H1 (cell line): ENCODE results near the gene TNFRSF13B. TPM values are rescaled to one million over a fixed set of nuclear protein-coding genes. Genes with fewer than 3 reads are reported as not detected.

Experiments
- CTCF ChIA-PET: fragments of 300-600 bp; sonication (Branson Sonifier 250); formaldehyde crosslinking; loops from one replicate; lab custom pipeline; 2021; ENCODE audit not compliant: partially characterized antibody; lab: Charles Lee
- POLR2A ChIA-PET: fragments of 300-600 bp; sonication (Branson Sonifier 250); formaldehyde crosslinking; loops from one replicate; lab custom pipeline; 2021; ENCODE audit warnings: inconsistent platforms; ENCODE audit not compliant: partially characterized antibody; lab: Charles Lee
- DNase-seq, 2 experiments: peaks; one replicate each; pipeline versions ENCODE4 v3.0.0 to v3.0.0-alpha.2; 2010 to 2022; ENCODE audit warnings: low spot score in 2 of 2, low read depth in 1 of 2, mixed read lengths in 1 of 2
- FAIRE-seq: peaks from 2 replicates; lab custom pipeline; 2011; peaks lifted over from hg19 to GRCh38; lab: Jason Lieb, UNC
- H2AFZ ChIP-seq: 2 replicates; pipeline ENCODE4 v1.8.1; 2012; ENCODE audit warnings: low read length, inconsistent platforms
- H2AK5ac ChIP-seq: 2 replicates; pipeline ENCODE4 v1.6.1; 2013; ENCODE audit warnings: low read depth, low read length
- H2BK120ac ChIP-seq: replicated peaks from 2 replicates; pipeline ENCODE3; 2013; ENCODE audit warnings: low read depth, low read length, inconsistent platforms
- H2BK12ac ChIP-seq: 2 replicates; pipeline ENCODE4 v1.6.1; 2013; ENCODE audit warnings: low read depth, low read length
- H2BK15ac ChIP-seq: 2 replicates; pipeline ENCODE4 v1.6.1; 2013; ENCODE audit warnings: low read length
- H2BK20ac ChIP-seq: 2 replicates; pipeline ENCODE4 v1.6.1; 2013; ENCODE audit warnings: low read length
- H2BK5ac ChIP-seq: 2 replicates; pipeline ENCODE4 v1.6.1; 2013; ENCODE audit warnings: low read depth, low read length
- H3K14ac ChIP-seq: 2 replicates; pipeline ENCODE4 v1.6.1; 2013; ENCODE audit warnings: inconsistent platforms; ENCODE audit not compliant: insufficient read length
- H3K18ac ChIP-seq: 2 replicates; pipeline ENCODE4 v1.6.1; 2013; ENCODE audit warnings: low read length; ENCODE audit errors: extremely low read depth
- H3K23ac ChIP-seq: 2 replicates; pipeline ENCODE4 v1.6.1; 2013; ENCODE audit warnings: inconsistent platforms; ENCODE audit not compliant: insufficient read length
- H3K23me2 ChIP-seq: 2 replicates; pipeline ENCODE4 v1.6.1; 2013; ENCODE audit warnings: low read depth, low read length
- H3K27ac ChIP-seq: 2 replicates; pipeline ENCODE4 v1.6.1; 2011; ENCODE audit warnings: low read depth, low read length, inconsistent platforms
- H3K27me3 ChIP-seq, 4 experiments: replicated peaks in 1 of 4; 1 replicate in 1 of 4; 2 replicates in 3 of 4; pipeline versions ENCODE4 v1.6.1 to v1.8.1; 2011 to 2013; ENCODE audit warnings: low read length in 3 of 4, mild to moderate bottlenecking in 3 of 4, inconsistent platforms in 2 of 4, mixed read lengths in 2 of 4, moderate library complexity in 1 of 4; ENCODE audit not compliant: control insufficient read depth in 3 of 4, insufficient read depth in 3 of 4; ENCODE audit errors: extremely low read depth in 1 of 4
- H3K36me3 ChIP-seq, 4 experiments: 2 replicates each; pipeline versions ENCODE4 v1.6.1 to v1.8.1; 2011 to 2013; ENCODE audit warnings: mild to moderate bottlenecking in 4 of 4, low read length in 3 of 4, moderate library complexity in 2 of 4, control low read depth in 1 of 4, inconsistent platforms in 1 of 4; ENCODE audit not compliant: insufficient read depth in 4 of 4, control insufficient read depth in 2 of 4
- H3K4ac ChIP-seq: replicated peaks from 2 replicates; pipeline ENCODE3; 2013; ENCODE audit warnings: low read length, low read depth, mixed read lengths, inconsistent platforms; ENCODE audit not compliant: insufficient read length
- H3K4me1 ChIP-seq, 4 experiments: replicated peaks in 1 of 4; 1 replicate in 1 of 4; 2 replicates in 3 of 4; pipeline versions ENCODE4 v1.6.1 to v1.8.1; 2011 to 2013; ENCODE audit warnings: low read length in 3 of 4, inconsistent platforms in 2 of 4, mixed read lengths in 1 of 4; ENCODE audit not compliant: insufficient read depth in 4 of 4, control insufficient read depth in 3 of 4
- H3K4me2 ChIP-seq, 2 experiments: 2 replicates each; pipeline versions ENCODE4 v1.6.1 to v1.8.1; 2011 to 2013; ENCODE audit warnings: low read depth in 2 of 2, low read length in 2 of 2, control low read depth in 1 of 2, inconsistent platforms in 1 of 2, mild to moderate bottlenecking in 1 of 2; ENCODE audit not compliant: insufficient read depth in 1 of 2
- H3K4me3 ChIP-seq, 4 experiments: fragments of 200-600, 300-600 bp in 1 of 4; sonication (generic), shearing (Covaris generic), sonication (Bioruptor Twin) in 1 of 4; 2 replicates each; pipeline versions ENCODE4 v1.5.1 to v1.8.1; 2011 to 2016; ENCODE audit warnings: low read length in 4 of 4, low read depth in 3 of 4, control low read depth in 2 of 4, inconsistent platforms in 2 of 4, mild to moderate bottlenecking in 2 of 4, mixed read lengths in 1 of 4, moderate library complexity in 1 of 4; ENCODE audit not compliant: insufficient read depth in 2 of 4; ENCODE audit errors: extremely low read depth in 1 of 4
- H3K56ac ChIP-seq: replicated peaks from 2 replicates; pipeline ENCODE3; 2013; ENCODE audit warnings: low read depth, mild to moderate bottlenecking, mixed read lengths, low read length, inconsistent platforms; ENCODE audit not compliant: insufficient read length
- H3K79me1 ChIP-seq: 2 replicates; pipeline ENCODE4 v1.6.1; 2013; ENCODE audit warnings: low read depth, low read length, control low read depth
- H3K79me2 ChIP-seq, 2 experiments: 2 replicates each; pipeline versions ENCODE4 v1.6.1 to v1.8.1; 2012 to 2013; ENCODE audit warnings: low read length in 2 of 2, mild to moderate bottlenecking in 2 of 2, inconsistent platforms in 1 of 2; ENCODE audit not compliant: insufficient read depth in 2 of 2, control insufficient read depth in 1 of 2
- H3K9ac ChIP-seq, 4 experiments: replicated peaks in 1 of 4; 1 replicate in 1 of 4; 2 replicates in 3 of 4; pipeline versions ENCODE4 v1.6.1 to v1.8.1; 2011 to 2013; ENCODE audit warnings: low read depth in 3 of 4, low read length in 3 of 4, control low read depth in 2 of 4, mild to moderate bottlenecking in 2 of 4, moderate library complexity in 2 of 4, inconsistent platforms in 1 of 4; ENCODE audit errors: extremely low read depth in 1 of 4
- H3K9me3 ChIP-seq, 2 experiments: 2 replicates each; pipeline versions ENCODE4 v1.6.1 to v1.8.1; 2012 to 2013; ENCODE audit warnings: mild to moderate bottlenecking in 2 of 2, moderate library complexity in 2 of 2, control low read depth in 1 of 2, inconsistent platforms in 1 of 2, low read depth in 1 of 2, low read length in 1 of 2, mixed read lengths in 1 of 2; ENCODE audit not compliant: insufficient read depth in 2 of 2
- H4K20me1 ChIP-seq, 2 experiments: replicated peaks in 1 of 2; 2 replicates each; pipeline versions ENCODE3 to v1.8.1; 2011 to 2013; ENCODE audit warnings: inconsistent platforms in 2 of 2, low read length in 2 of 2, mild to moderate bottlenecking in 1 of 2; ENCODE audit not compliant: insufficient read depth in 2 of 2, control insufficient read depth in 1 of 2
- H4K5ac ChIP-seq: 2 replicates; pipeline ENCODE4 v1.6.1; 2013; ENCODE audit warnings: low read length, low read depth, mixed read lengths, inconsistent platforms; ENCODE audit not compliant: insufficient read length
- H4K8ac ChIP-seq: 2 replicates; pipeline ENCODE4 v1.8.0; 2013; ENCODE audit warnings: mild to moderate bottlenecking, moderate library complexity, low read length, inconsistent platforms; ENCODE audit not compliant: insufficient read depth; ENCODE audit errors: extremely low read depth
- H4K91ac ChIP-seq: replicated peaks from 2 replicates; pipeline ENCODE3; 2013; ENCODE audit warnings: low read length, mixed read lengths, inconsistent platforms; ENCODE audit not compliant: insufficient read length
- CEBPB ChIP-seq: IDR thresholded peaks from 2 replicates; pipeline ENCODE4 v1.6.1; 2012; ENCODE audit warnings: low read depth, low read length
- EGR1 ChIP-seq: IDR thresholded peaks from 2 replicates; pipeline ENCODE4 v1.6.1; 2011; ENCODE audit warnings: low read depth, low read length, borderline replicate concordance
- GABPA ChIP-seq: IDR thresholded peaks from 2 replicates; pipeline ENCODE4 v1.6.1; 2011; ENCODE audit warnings: mild to moderate bottlenecking, low read length, moderate library complexity, borderline replicate concordance; ENCODE audit not compliant: insufficient read depth
- JUN ChIP-seq: IDR thresholded peaks from 2 replicates; pipeline ENCODE4 v1.6.1; 2011; ENCODE audit warnings: low read depth, mild to moderate bottlenecking, improper control_type of control experiment, low read length
- KDM4A ChIP-seq: IDR thresholded peaks from one replicate; pipeline ENCODE4 v1.7.1; 2012; ENCODE audit warnings: low read depth, mild to moderate bottlenecking, moderate library complexity, low read length, inconsistent platforms; ENCODE audit not compliant: severe bottlenecking
- MAX ChIP-seq: IDR thresholded peaks from 2 replicates; pipeline ENCODE4 v1.6.1; 2012; ENCODE audit warnings: inconsistent platforms
- PHF8 ChIP-seq: fragments of 200-600 bp; sonication (generic); conservative IDR thresholded peaks from 2 replicates; pipeline ENCODE4 v1.7.1; 2012; ENCODE audit warnings: low read depth, mild to moderate bottlenecking, inconsistent platforms, low read length, moderate library complexity
- SIRT6 ChIP-seq: IDR thresholded peaks from one replicate; pipeline ENCODE4 v1.7.1; 2012; ENCODE audit warnings: low read length, inconsistent platforms
- SP1 ChIP-seq: IDR thresholded peaks from 2 replicates; pipeline ENCODE4 v1.6.1; 2011; ENCODE audit warnings: low read depth, low read length
- SUZ12 ChIP-seq: fragments of 200-600 bp; sonication (generic); IDR thresholded peaks from 2 replicates; pipeline ENCODE4 v1.6.1; 2012; ENCODE audit warnings: mild to moderate bottlenecking, inconsistent platforms, low read length, moderate library complexity, mixed read lengths
- WGBS, 2 experiments: shearing (Covaris generic) in 1 of 2; methylation state at CpG; one replicate each; pipeline versions ENCODE4 v1.1.6 to v1.1.7; 2013 to 2015; ENCODE audit warnings: low lambda C conversion rate in 2 of 2, mixed read lengths in 2 of 2, inconsistent platforms in 1 of 2, low coverage in 1 of 2, missing lambda C conversion rate in 1 of 2; ENCODE audit not compliant: insufficient replicate concordance in 2 of 2, insufficient coverage in 1 of 2, insufficient read length in 1 of 2; ENCODE audit errors: extremely low coverage in 1 of 2, missing lambda C conversion rate in 1 of 2; 5-methylcytosine and 5-hydroxymethylcytosine counted together
- polyA plus RNA-seq, 7 experiments: library from polyadenylated mRNA; depleted of rRNA in 3 of 7; stranded (reverse) in 5 of 7; unstranded in 2 of 7; fragments of >200 nt in 5 of 7; fragments of 200-250 nt in 2 of 7; gene quantifications; 1 replicate in 5 of 7; 2 replicates in 1 of 7; 4 replicates in 1 of 7; pipeline versions ENCODE4 v1.2.1 to v1.2.3, GENCODE V29; 2011 to 2013; ENCODE audit warnings: missing spikeins in 2 of 7, mixed read lengths in 2 of 7
- total RNA-seq: library from RNA; stranded (reverse); fragmentation: NEBNext Ultra II Directional; extraction: Animal tissue kit (Norgen Biotek cat#: 25700); gene quantifications from 2 replicates; pipeline ENCODE4 v1.2.1, GENCODE V29; 2021

TNFRSF13B gene
- total and polyA plus RNA-seq, 2 of the 8 experiments (the other 6 are each of a cell fraction or from before 2014, with no cell fraction given): not detected

- Histone ChIP-seq H3K9me3 (no peaks in the 10 kb centered on the region), H2BK12ac (no peak overlapping the region; the same call in 1 of the 2 replicates), H2BK15ac (no peak overlapping the region), H2AFZ (no peak overlapping the region), H3K36me3 (no peaks in the 10 kb centered on the region), H3K79me2 (no peaks in the 10 kb centered on the region), H2BK5ac (no peak overlapping the region), H2AK5ac (no peak overlapping the region), H3K18ac (no peak overlapping the region), H3K27me3 (no peaks in the 10 kb centered on the region), H3K14ac (no peak overlapping the region), H3K23ac (no peak overlapping the region), H3K4ac (no peak overlapping the region), H3K4me2 (no peak overlapping the region), H4K8ac (no peak overlapping the region), H3K27ac (no peak overlapping the region), H4K91ac (no peak overlapping the region), H3K4me1 (0 out of 7 replicates have a peak, but pooled peaks cover 0 to 2% (median 0%) of the 10 kb centered on the region in 4 experiments), H2BK20ac (peak overlapping the region; percentile 21; the same call in 1 of the 2 replicates), H4K5ac (no peak overlapping the region), H3K56ac (no peak overlapping the region), H3K79me1 (no peaks in the 10 kb centered on the region), H4K20me1 (no peaks in the 10 kb centered on the region), H2BK120ac (no peak overlapping the region), H3K23me2 (no peaks in the 10 kb centered on the region), H3K9ac (no peak overlapping the region), H3K4me3 (no peak overlapping the region)
- TF ChIP-seq GABPA (no peak), SUZ12 (no peak), CEBPB (no peak), PHF8 (no peak), MAX (no peak), KDM4A (no peak), SIRT6 (no peak), EGR1 (no peak), SP1 (no peak), JUN (no peak)
- DNase-seq (peak in 1 of 2 experiments; percentile 19), FAIRE-seq (no peak)
- POLR2A ChIA-PET: no interaction called here
- CTCF ChIA-PET: interaction anchor here (0.6 to 1.7 kb wide), 2 partner anchors 12 to 939 kb away, joined by 3 to 4 read pairs; no protein-coding TSS in a partner anchor
- 89% methylated on average over 3 of the region's 3 CpGs; no CpG with 5 or more reads in 1 of the 2 experiments for WGBS, 2 experiments
Observed at GRCh38 chr17:16908273-16908672, 63.6 kb downstream of the TNFRSF13B start.
